DMS 273 treated with DMSO at 0.1 percent for 48 hours (cell line): ENCODE results near the gene KCNB1.
A peak's percentile ranks its signal among the peaks of the same experiment; 100 is the strongest.

Experiments
- DNase-seq: peaks from one replicate; lab custom pipeline; 2025; lab: John Stamatoyannopoulos, UW

KCNB1 gene

GRCh38 chr20:49388744-49389143 lies 93.7 kb downstream of the KCNB1 start:
- no peak for DNase-seq

GRCh38 chr20:49387581-49387939 lies 94.9 kb downstream of the KCNB1 start:
- DNase-seq: no peak

- DNase-seq: no peak
These were observed 95.5 kb downstream of the KCNB1 start for GRCh38 chr20:49386848-49387580.

GRCh38 chr20:49385465-49385864 lies 97.0 kb downstream of the KCNB1 start:
- peak; percentile 16 for DNase-seq

- DNase-seq: peak; percentile 24
These were observed 97.7 kb downstream of the KCNB1 start for GRCh38 chr20:49384437-49385434.

- peak; percentile 84 for DNase-seq
These were observed 100.6 kb downstream of the KCNB1 start for GRCh38 chr20:49381558-49382493.

- DNase-seq: no peak
These were observed 102.1 kb downstream of the KCNB1 start for GRCh38 chr20:49380337-49380780.

GRCh38 chr20:49379338-49379737 lies 103.1 kb downstream of the KCNB1 start:
- DNase-seq: no peak

GRCh38 chr20:49377326-49377725 lies 105.1 kb downstream of the KCNB1 start:
- no peak for DNase-seq

GRCh38 chr20:49375170-49375569 lies 107.3 kb downstream of the KCNB1 start:
- DNase-seq: no peak

- DNase-seq: no peak
These were observed 110.3 kb downstream of the KCNB1 start for GRCh38 chr20:49372095-49372734.

GRCh38 chr20:49368596-49368995 lies 113.9 kb downstream of the KCNB1 start:
- no peak for DNase-seq

- no peak for DNase-seq
These were observed 115.4 kb downstream of the KCNB1 start for GRCh38 chr20:49367113-49367512.

GRCh38 chr20:49366687-49367086 lies 115.8 kb downstream of the KCNB1 start:
- DNase-seq: no peak

GRCh38 chr20:49361862-49362660 lies 120.4 kb downstream of the KCNB1 start:
- DNase-seq: no peak

- no peak for DNase-seq
These were observed 122.1 kb downstream of the KCNB1 start for GRCh38 chr20:49360242-49360968.

- DNase-seq: no peak
These were observed 125.8 kb downstream of the KCNB1 start for GRCh38 chr20:49356676-49357075.

- no peak for DNase-seq
These were observed 127.8 kb downstream of the KCNB1 start for GRCh38 chr20:49354673-49355072.

GRCh38 chr20:49353348-49353747 lies 129.1 kb downstream of the KCNB1 start:
- no peak for DNase-seq

GRCh38 chr20:49352751-49353150 lies 129.7 kb downstream of the KCNB1 start:
- DNase-seq: no peak
